Measurements from ENCODE around the gene USP16. TPM values are rescaled to one million over a fixed set of nuclear protein-coding genes. Genes with fewer than 3 reads are reported as not detected.
A peak's percentile ranks its signal among the peaks of the same experiment; 100 is the strongest.

The USP16 gene
- total RNA-seq, 1 experiment from 2014 or later, result 30.6 TPM

- Histone ChIP-seq H2BK15ac (ENCODE audit: low read depth, low read length) (no peak overlapping the region), H4K20me1 (ENCODE audit: control insufficient read depth, insufficient read depth, insufficient read length) (no peaks in the 10 kb centered on the region), H3K4me2 (ENCODE audit: insufficient read depth, insufficient read length, low read length) (peak overlapping the region; percentile 88), H3K14ac (ENCODE audit: insufficient read depth, low read length) (peak overlapping the region; percentile 33; the same call in 1 of the 2 replicates), H3K18ac (ENCODE audit: insufficient read length, low read depth, low read length) (no peak overlapping the region), H3K23ac (ENCODE audit: insufficient read length, low read depth, low read length) (no peak overlapping the region), H2AK5ac (ENCODE audit: insufficient read length, low read length) (no peak overlapping the region), H4K8ac (replicated peaks; ENCODE audit: insufficient read length, low read depth, low read length) (no peak overlapping the region), H3K4ac (ENCODE audit: low read depth, low read length) (no peak overlapping the region), H3K9me3 (ENCODE audit: control insufficient read depth, low read depth, low read length) (no peaks in the 10 kb centered on the region), H2BK12ac (ENCODE audit: insufficient read length, low read depth, low read length) (no peak overlapping the region), H2AFZ (ENCODE audit: low read length) (no peak overlapping the region), H3K56ac (ENCODE audit: insufficient read length, low read depth, low read length) (no peak overlapping the region), H3K27ac (ENCODE audit: insufficient read length, low read depth, low read length) (no peak overlapping the region), H3K4me1 (ENCODE audit: insufficient read depth, low read length) (no peaks in the 10 kb centered on the region; the same call in 1 of the 2 replicates), H3K9ac (ENCODE audit: extremely low read depth, insufficient read length, low read length) (peak overlapping the region; percentile 83), H3K79me2 (ENCODE audit: insufficient read depth, low read length) (peaks cover 28% of the 10 kb centered on the region), H2BK120ac (ENCODE audit: low read depth, low read length, poor library complexity, severe bottlenecking) (no peak overlapping the region), H4K5ac (ENCODE audit: insufficient read length, low read depth, low read length) (no peak overlapping the region), H3K27me3 (ENCODE audit: insufficient read depth, low read length) (no peaks in the 10 kb centered on the region), H4K91ac (ENCODE audit: insufficient read length, low read depth, low read length) (no peak overlapping the region), H2BK5ac (ENCODE audit: insufficient read length, low read length) (no peak overlapping the region), H3T11ph (ENCODE audit: low read length) (no peak overlapping the region), H2BK20ac (ENCODE audit: low read depth, low read length, poor library complexity, severe bottlenecking) (no peak overlapping the region), H3K23me2 (ENCODE audit: insufficient read length, low read depth, low read length, poor library complexity, severe bottlenecking) (no peaks in the 10 kb centered on the region), H3K79me1 (ENCODE audit: insufficient read depth, low read depth, low read length, poor library complexity, severe bottlenecking) (no peaks in the 10 kb centered on the region)
- Mint-ChIP-seq H3K36me3 (ENCODE audit: insufficient read depth in 1 of 3, low read depth in 3 of 3) (peaks cover 12 to 22% (median 19%) of the 10 kb centered on the region in 3 experiments), H3K4me1 (peaks cover 15% of the 10 kb centered on the region in 2 experiments), H3K4me3 (peak overlapping the region; percentile 100), H3K9me3 (no peaks in the 10 kb centered on the region; a peak in 2 of 5 replicates), H3K27ac (peak overlapping the region; percentile 91 to 100 (median 99)), H3K27me3 (ENCODE audit: low read depth) (no peaks in the 10 kb centered on the region)
- DNase-seq, result no peak
- no CpG with 5 or more reads among the region's 9 CpGs for WGBS (ENCODE audit: extremely low coverage, insufficient read length, low lambda C conversion rate)
- no peak for TF ChIP-seq CTCF (conservative IDR thresholded peaks at IDR 0.05)
These were observed 49.5 kb downstream of the USP16 start for GRCh38 chr21:29074007-29074376.
